Heart right ventricle (tissue), 16 donors: ENCODE results near the gene SIK2. TPM values are rescaled to one million over a fixed set of nuclear protein-coding genes. Genes with fewer than 3 reads are reported as not detected.

Experiments used
- ATAC-seq, 8 donors: fragments of 200-7000 bp; cut with Tn5 transposase; one replicate each; pipeline ENCODE4 v1.9.1; 2020; ENCODE audit warnings: mild to moderate bottlenecking in 8 of 8, moderate library complexity in 8 of 8, moderate number of reproducible peaks in 1 of 8
- DNase-seq, 2 donors: peaks; one replicate each; pipeline ENCODE4 v3.0.0-alpha.2; 2020
- H3K27ac ChIP-seq, 10 donors: fragments of 200-600 bp; sonication (generic) in 2 of 10; one replicate each; pipeline versions ENCODE4 v1.5.0 to v1.8.0; 2020 to 2022; ENCODE audit warnings: mild to moderate bottlenecking in 3 of 10
- H3K27me3 ChIP-seq, 7 donors: fragments of 200-600 bp; one replicate each; pipeline ENCODE4 v1.8.0; 2021 to 2022; ENCODE audit warnings: mild to moderate bottlenecking in 2 of 7
- H3K36me3 ChIP-seq, 9 donors: fragments of 200-600 bp; sonication (generic) in 1 of 9; one replicate each; pipeline versions ENCODE4 v1.5.0 to v1.8.0; 2020 to 2022; ENCODE audit warnings: mild to moderate bottlenecking in 2 of 9
- H3K4me1 ChIP-seq, 9 donors: fragments of 200-600 bp; sonication (generic) in 1 of 9; one replicate each; pipeline versions ENCODE4 v1.5.0 to v1.8.0; 2020 to 2022; ENCODE audit warnings: mild to moderate bottlenecking in 4 of 9
- H3K4me3 ChIP-seq, 10 donors: fragments of 200-600 bp; sonication (generic) in 2 of 10; one replicate each; pipeline versions ENCODE4 v1.5.0 to v1.8.0; 2020 to 2022; ENCODE audit warnings: mild to moderate bottlenecking in 7 of 10, moderate library complexity in 2 of 10
- H3K9me3 ChIP-seq, 11 donors: fragments of 200-600 bp in 10 of 11; sonication (generic) in 2 of 11; one replicate each; pipeline versions ENCODE4 v1.5.0 to v1.8.0; 2013 to 2022; ENCODE audit warnings: mild to moderate bottlenecking in 2 of 11, control low read depth in 1 of 11, moderate library complexity in 1 of 11
- CTCF ChIP-seq, 9 donors: fragments of 200-600 bp; sonication (generic) in 2 of 9; IDR thresholded peaks; one replicate each; pipeline versions ENCODE4 v1.5.0 to v1.8.0; 2021 to 2022; ENCODE audit warnings: antibody characterized with exemption in 9 of 9, mild to moderate bottlenecking in 5 of 9, moderate library complexity in 1 of 9
- WGBS, 2 donors: extraction: QIAGEN DNeasy Blood & Tissue Kit; methylation state at CpG; one replicate each; pipeline ENCODE4 v1.1.7; 2013; ENCODE audit warnings: inconsistent platforms in 1 of 2; 5-methylcytosine and 5-hydroxymethylcytosine counted together
- intact Hi-C, 10 donors: fragments of 100-400 bp; cut with DNase I; formaldehyde crosslinking; loops; one replicate each; pipeline versions ENCODE4 v1.11.1 to v1.14.2; 2022
- polyA plus RNA-seq, 2 donors: library from polyadenylated mRNA; stranded (reverse); fragments of 200-250 nt; gene quantifications; one replicate each; pipeline ENCODE4 v1.2.3, GENCODE V29; 2013
- total RNA-seq, 10 donors: library from RNA; stranded (reverse); fragmentation: NEBNext Ultra II Directional in 3 of 10; extraction: Animal tissue kit (Norgen Biotek cat#: 25700) in 3 of 10; gene quantifications; one replicate each; pipeline versions ENCODE4 v1.2.1 to v1.2.4, GENCODE V29; 2021 to 2023
- donor health status: Arrhythmogenic right ventricular cardiomyopathy.
- donor health status: ischemic (EF 13 %, LVEDD 7.1; RV severe dilation, severe dysfunction).
- donor health status: healthy with polysubstance abuse.
- donor health status: DM: no; HTN: yes; CAD: no.
- donor health status: DM: no; HTN: no; CAD: no.
- donor health status: ischemic (EF 25% LVEDD 6.9; RV normal size, moderate dysfunction).
- donor health status: ischemic (EF 25% LVEDD 5.7; RV mildly dilated, moderate dysfunction).
- donor health status: healthy.
- donor health status: DM: yes; HTN: yes; CAD: no.
- donor health status: Ischemic cardiomyopathy.
- donor health status: ischemic (EF 35%, LVEDD 5.7; RV mildly dilated, moderate dysfunction).
- donor health status: nonischemic (EF 11% LVEDD 7.7; RV severe dilation, severe dysfunction).
- donor health status: DM: yes; HTN: yes; CAD: no.
- donor health status: PGD.
- donor health status: ischemic (EF 29% LVEDD 5.4; RV normal size, mild dysfunction).
- donor health status: nonischemic (EF 23%, LVEDD 6.1; RV moderate dilation, normal function).

Gene SIK2
- total and polyA plus RNA-seq, 12 donors: 4.1 to 41.6 (median 28.8) TPM

- Histone ChIP-seq H3K4me1 (peaks cover 0 to 25% (median 7%) of the 10 kb centered on the region in 9 donors), H3K4me3 (no peak overlapping the region), H3K27ac (peak overlapping the region in 2 of 10 donors; percentile 5 to 8), H3K9me3 (no peaks in the 10 kb centered on the region), H3K36me3 (no peaks in the 10 kb centered on the region), H3K27me3 (no peaks in the 10 kb centered on the region)
- 73 to 78% methylated on average over 4 of the region's 4 CpGs for WGBS, 2 donors
- ATAC-seq: peak; percentile 66 to 90 (median 84)
- peak in 1 of 2 donors; percentile 44 for DNase-seq
- peak; percentile 62 to 91 (median 82) for TF ChIP-seq CTCF (IDR thresholded peaks at IDR 0.05)
- intact Hi-C loops: loop anchor here (1.0 to 10.0 kb wide), 15 partner anchors 40 to 213 kb away; partner anchors contain the start of gene SIK2 (in 7 of the 10)
Observed at GRCh38 chr11:111777094-111778046, 175.1 kb downstream of the SIK2 start.

GRCh38 chr11:111778047-111778558 lies 175.9 kb downstream of the SIK2 start:
- no peaks in the 10 kb centered on the region for H3K36me3 ChIP-seq
- intact Hi-C loops: loop anchor here (1.0 to 10.0 kb wide), 10 partner anchors 41 to 213 kb away; partner anchors contain the start of gene SIK2 (in 3 of the 10)
- 92% methylated on average over 3 of the region's 3 CpGs for WGBS, 2 donors
- no peak overlapping the region for H3K4me3 ChIP-seq
- H3K27ac ChIP-seq: peak overlapping the region in 1 of 10 donors; percentile 8
- peaks cover 0 to 31% (median 9%) of the 10 kb centered on the region in 9 donors for H3K4me1 ChIP-seq
- H3K27me3 ChIP-seq: no peaks in the 10 kb centered on the region
- no peak for ATAC-seq
- no peaks in the 10 kb centered on the region for H3K9me3 ChIP-seq
- TF ChIP-seq CTCF (IDR thresholded peaks at IDR 0.05): no peak
- no peak for DNase-seq

- no peak overlapping the region for H3K4me3 ChIP-seq
- no peaks in the 10 kb centered on the region for H3K27me3 ChIP-seq
- peaks cover 0 to 9% (median 0%) of the 10 kb centered on the region in 9 donors for H3K36me3 ChIP-seq
- no peak for TF ChIP-seq CTCF (IDR thresholded peaks at IDR 0.05)
- ATAC-seq (peak in 2 of 8 donors; percentile 16 to 24), DNase-seq (no peak)
- intact Hi-C loops: loop anchor here (2.0 to 10.0 kb wide), 9 partner anchors 42 to 214 kb away; partner anchors contain the start of gene SIK2 (in 3 of the 10)
- H3K27ac ChIP-seq: peak overlapping the region in 4 of 10 donors; percentile 2 to 34 (median 18)
- peaks cover 0 to 35% (median 10%) of the 10 kb centered on the region in 9 donors for H3K4me1 ChIP-seq
- WGBS, 2 donors: 71 to 75% methylated on average over 6 of the region's 6 CpGs
- no peaks in the 10 kb centered on the region for H3K9me3 ChIP-seq
Observed at GRCh38 chr11:111779118-111779517, 176.9 kb downstream of the SIK2 start.

Other genes with a start within 250 kb of the SIK2 start
- 1 to 10 TPM in 2 of 10 donors, under 1 TPM in 5, not detected in 3; 0.07 to 1.8 (median 0.11) TPM for gene POU2AF1, start 223.2 kb upstream of the SIK2 start, total RNA-seq
- under 1 TPM; 0.15 to 0.30 TPM for gene POU2AF1, start 223.2 kb upstream of the SIK2 start, polyA plus RNA-seq
- not detected for gene BTG4, start 90.1 kb upstream of the SIK2 start, total RNA-seq
- gene BTG4, start 90.1 kb upstream of the SIK2 start, polyA plus RNA-seq: not detected
- not detected for gene HOATZ, start 87.7 kb upstream of the SIK2 start, total RNA-seq
- gene HOATZ, start 87.7 kb upstream of the SIK2 start, polyA plus RNA-seq: not detected
- 1 to 10 TPM; 1.8 to 4.9 (median 4.0) TPM for gene LAYN, start 61.7 kb upstream of the SIK2 start, total RNA-seq
- 1 to 10 TPM; 1.6 to 4.4 TPM for gene LAYN, start 61.7 kb upstream of the SIK2 start, polyA plus RNA-seq
- 10 to 100 TPM in 7 of 10 donors, 1 to 10 TPM in 3; 8.4 to 16.8 (median 11.4) TPM for gene PPP2R1B, start 163.9 kb downstream of the SIK2 start, total RNA-seq
- 1 to 10 TPM; 5.8 to 5.9 TPM for gene PPP2R1B, start 163.9 kb downstream of the SIK2 start, polyA plus RNA-seq